A673 (cell line): ENCODE results near the gene HSF2BP. TPM values are rescaled to one million over a fixed set of nuclear protein-coding genes. Genes with fewer than 3 reads are reported as not detected.

Source experiments
- BruUV-seq: library from RNA; stranded (reverse); fragments of 400-500 nt; replicated peaks from 2 replicates; lab custom pipeline; 2021; lab: Mats Ljungman, UMichigan
- CTCF ChIA-PET: fragments of 300-600 bp; sonication (Branson Sonifier 250); formaldehyde crosslinking; loops from one replicate; lab custom pipeline; 2022; ENCODE audit warnings: antibody characterized with exemption; lab: Charles Lee
- POLR2A ChIA-PET: fragments of 300-600 bp; sonication (Branson Sonifier 250); formaldehyde crosslinking; loops from one replicate; lab custom pipeline; 2022; ENCODE audit warnings: antibody characterized with exemption; ENCODE audit not compliant: low non-redundant PET; lab: Charles Lee
- DNase-seq: peaks from one replicate; pipeline ENCODE4 v3.0.0-alpha.2; 2015; ENCODE audit warnings: low spot score
- H3K27ac ChIP-seq: fragments of 200-600 bp; sonication (generic); 2 replicates; pipeline ENCODE4 v1.5.1; 2016; ENCODE audit warnings: mixed run types, low read depth, mild to moderate bottlenecking, mixed read lengths, antibody characterized with exemption, low read length; ENCODE audit not compliant: poor library complexity, severe bottlenecking
- H3K27me3 ChIP-seq: fragments of 200-600 bp; sonication (generic); replicated peaks from 2 replicates; pipeline ENCODE4 v1.6.1; 2017; ENCODE audit warnings: mixed run types, low read depth, mild to moderate bottlenecking, mixed read lengths, antibody characterized with exemption, low read length; ENCODE audit not compliant: insufficient read depth, poor library complexity
- H3K36me3 ChIP-seq: fragments of 200-600 bp; sonication (generic); 2 replicates; pipeline ENCODE4 v1.6.1; 2016; ENCODE audit warnings: mixed run types, mild to moderate bottlenecking, mixed read lengths, antibody characterized with exemption, low read length; ENCODE audit not compliant: insufficient read depth, poor library complexity, severe bottlenecking
- H3K4me1 ChIP-seq: fragments of 200-600 bp; sonication (generic); 2 replicates; pipeline ENCODE4 v1.6.1; 2017; ENCODE audit warnings: mixed run types, mild to moderate bottlenecking, mixed read lengths, antibody characterized with exemption, low read length; ENCODE audit not compliant: insufficient read depth, poor library complexity, severe bottlenecking
- H3K4me3 ChIP-seq: fragments of 200-600 bp; sonication (generic); 2 replicates; pipeline ENCODE4 v1.5.1; 2016; ENCODE audit warnings: low read depth, mixed run types, mild to moderate bottlenecking, mixed read lengths, low read length; ENCODE audit not compliant: poor library complexity, severe bottlenecking
- H3K9me3 ChIP-seq: fragments of 200-600 bp; sonication (generic); 2 replicates; pipeline ENCODE4 v1.6.1; 2016; ENCODE audit warnings: mixed run types, low read depth, mild to moderate bottlenecking, mixed read lengths, antibody characterized with exemption, low read length; ENCODE audit not compliant: poor library complexity, severe bottlenecking
- CTCF ChIP-seq: fragments of 300-800, 200-600 bp; sonication (generic); conservative IDR thresholded peaks from 2 replicates; pipeline ENCODE4 v1.5.1; 2017; ENCODE audit warnings: low read depth, mild to moderate bottlenecking, antibody characterized with exemption, low read length, moderate library complexity, mixed read lengths
- EZH2 ChIP-seq: fragments of 200-600 bp; sonication (generic); IDR thresholded peaks from 2 replicates; pipeline ENCODE4 v1.6.1; 2017; ENCODE audit warnings: borderline replicate concordance, low read depth, mild to moderate bottlenecking, mixed read lengths, antibody characterized with exemption, low read length; ENCODE audit not compliant: poor library complexity, severe bottlenecking
- intact Hi-C: fragments of 100-400 bp; cut with micrococcal nuclease; formaldehyde crosslinking; loops from one replicate; pipeline ENCODE4 v1.10.0; 2022; ENCODE audit not compliant: unreplicated experiment
- total RNA-seq: library from RNA; stranded (reverse); gene quantifications from 2 replicates; pipeline ENCODE4 v1.2.3, GENCODE V29; 2021

HSF2BP gene
- total RNA-seq, 1 experiment from 2014 or later = 2.4 TPM

DNA sequence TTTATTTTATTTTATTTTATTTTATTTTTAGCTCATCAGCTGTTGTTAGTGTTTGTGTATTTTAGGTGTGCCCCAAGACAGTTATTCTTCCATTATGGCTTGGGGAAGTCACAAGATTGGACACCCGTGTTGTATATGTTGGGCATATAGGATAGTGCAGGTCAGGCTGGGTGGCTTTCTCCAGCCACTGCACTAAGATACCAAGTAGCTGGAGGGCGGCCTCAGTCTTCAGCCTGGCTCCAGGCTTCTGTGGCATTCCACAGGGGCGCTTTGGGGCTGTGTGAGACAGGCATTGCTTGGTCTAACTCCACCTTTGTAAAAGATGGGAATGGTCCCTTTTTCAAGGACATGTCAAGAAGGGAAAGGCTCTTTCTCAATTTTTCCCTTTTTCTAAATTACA lies 16.6 kb upstream of the HSF2BP start:
- no TSS peak for BruUV-seq
- Histone ChIP-seq H3K4me3 (no peak overlapping the region), H3K36me3 (peaks cover 48% of the 10 kb centered on the region), H3K27me3 (no peaks in the 10 kb centered on the region), H3K9me3 (no peaks in the 10 kb centered on the region), H3K4me1 (no peaks in the 10 kb centered on the region), H3K27ac (no peak overlapping the region)
- intact Hi-C loops = no loop called here
- ChIA-PET CTCF (no interaction called here), POLR2A (no interaction called here)
- TF ChIP-seq CTCF (no peak), EZH2 (no peak)
- no peak for DNase-seq

- no TSS peak for BruUV-seq
- ChIA-PET POLR2A (no interaction called here), CTCF (no interaction called here)
- Histone ChIP-seq H3K27ac (no peak overlapping the region), H3K4me3 (no peak overlapping the region), H3K36me3 (peaks cover 46% of the 10 kb centered on the region), H3K4me1 (no peaks in the 10 kb centered on the region), H3K9me3 (no peaks in the 10 kb centered on the region), H3K27me3 (no peaks in the 10 kb centered on the region)
- intact Hi-C loops = no loop called here
- TF ChIP-seq CTCF = no peak
- DNase-seq = no peak
Measured at GRCh38 chr21:43669828-43670605, 10.7 kb upstream of the HSF2BP start.

DNA sequence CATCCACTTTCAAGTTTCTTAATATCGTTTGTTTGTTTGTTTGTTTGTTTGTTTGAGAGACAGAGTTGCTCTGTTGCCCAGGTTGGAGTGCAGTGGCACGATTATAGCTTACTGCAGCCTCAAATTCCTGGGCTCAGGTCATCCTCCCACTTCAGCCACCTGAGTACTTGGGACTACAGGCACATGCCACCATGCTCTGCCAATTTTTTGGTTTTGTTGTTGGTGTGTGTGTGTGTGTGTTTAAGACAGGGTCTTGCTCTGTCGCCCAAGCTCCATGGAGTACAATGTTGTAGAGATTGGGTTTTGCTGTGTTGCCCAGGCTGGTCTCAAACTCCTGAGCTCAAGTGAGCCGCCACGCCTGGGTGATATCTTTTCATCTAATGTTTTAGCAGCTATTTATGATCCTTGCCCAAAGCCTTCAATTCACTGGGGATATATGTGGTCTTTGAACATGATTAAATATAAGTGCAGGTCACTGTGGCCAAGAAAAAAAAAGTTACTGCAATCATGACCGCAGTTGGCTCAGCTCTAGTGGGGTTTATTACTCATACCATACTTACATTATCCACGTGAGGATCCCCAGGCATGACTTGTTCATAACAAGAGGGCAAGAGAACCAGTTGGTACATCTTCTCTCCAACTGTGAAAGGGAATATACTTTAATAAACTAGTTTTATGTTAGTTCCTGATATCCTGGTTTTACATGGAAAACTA lies 8.1 kb upstream of the HSF2BP start:
- BruUV-seq = no TSS peak
- ChIA-PET POLR2A (interaction anchor here (0.5 kb wide), 1 partner anchor 1555 kb away, joined by 4 read pairs; no protein-coding TSS in a partner anchor), CTCF (no interaction called here)
- H3K27me3 ChIP-seq = no peaks in the 10 kb centered on the region
- intact Hi-C loops = no loop called here
- no peak for DNase-seq
- H3K27ac ChIP-seq = no peak overlapping the region
- H3K36me3 ChIP-seq = peaks cover 40% of the 10 kb centered on the region
- H3K9me3 ChIP-seq = no peaks in the 10 kb centered on the region
- H3K4me3 ChIP-seq = no peak overlapping the region
- TF ChIP-seq EZH2 = no peak
- TF ChIP-seq CTCF = no peak
- H3K4me1 ChIP-seq = no peaks in the 10 kb centered on the region
